ENCODE results near the gene KLHL42.

Gene KLHL42

GRCh38 chr12:27841392-27841882, 61.4 kb downstream of the KLHL42 start:
- H3K4me1 ChIP-seq (ENCODE audit: control insufficient read depth, insufficient read depth, low read length) = no peaks in the 10 kb centered on the region; the same call in 1 of the 2 replicates
- no peak overlapping the region for H3K27ac ChIP-seq (ENCODE audit: extremely low read depth, low read depth, low read length)
- no peak overlapping the region for H3K4me3 ChIP-seq (ENCODE audit: low read depth, low read length)
- POLR2A ChIA-PET = no interaction called here
- peak; percentile 81; the same call in 1 of the 2 replicates for TF ChIP-seq TCF7L2 (IDR thresholded peaks at IDR 0.05; ENCODE audit: borderline replicate concordance, low read depth, low read length)
- TF ChIP-seq ZNF175 (tag by site-specific recombination; IDR thresholded peaks at IDR 0.05) = no peak
- peak; percentile 26; the same call in 1 of the 2 replicates for TF ChIP-seq FEZF1 (tag by site-specific recombination; IDR thresholded peaks at IDR 0.05)
- 0 out of 2 replicates have a peak, but pooled peaks have one; percentile 20 for TF ChIP-seq SP7 (tag by site-specific recombination; IDR thresholded peaks at IDR 0.05)
- TF ChIP-seq, protein P1, sequence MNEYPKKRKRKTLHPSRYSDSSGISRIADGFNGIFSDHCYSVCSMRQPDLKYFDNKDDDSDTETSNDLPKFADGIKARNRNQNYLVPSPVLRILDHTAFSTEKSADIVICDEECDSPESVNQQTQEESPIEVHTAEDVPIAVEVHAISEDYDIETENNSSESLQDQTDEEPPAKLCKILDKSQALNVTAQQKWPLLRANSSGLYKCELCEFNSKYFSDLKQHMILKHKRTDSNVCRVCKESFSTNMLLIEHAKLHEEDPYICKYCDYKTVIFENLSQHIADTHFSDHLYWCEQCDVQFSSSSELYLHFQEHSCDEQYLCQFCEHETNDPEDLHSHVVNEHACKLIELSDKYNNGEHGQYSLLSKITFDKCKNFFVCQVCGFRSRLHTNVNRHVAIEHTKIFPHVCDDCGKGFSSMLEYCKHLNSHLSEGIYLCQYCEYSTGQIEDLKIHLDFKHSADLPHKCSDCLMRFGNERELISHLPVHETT (tag by site-specific recombination; IDR thresholded peaks at IDR 0.05) = no peak
- 0 out of 2 replicates have a peak, but pooled peaks have one; percentile 15 for TF ChIP-seq BCL11A (tag by site-specific recombination; IDR thresholded peaks at IDR 0.05; ENCODE audit: low read depth)
- TF ChIP-seq OSR2 (tag by site-specific recombination; IDR thresholded peaks at IDR 0.05) = peak; percentile 55; the same call in 1 of the 2 replicates
- TF ChIP-seq ZBTB48 (tag by site-specific recombination; IDR thresholded peaks at IDR 0.05) = 0 out of 2 replicates have a peak, but pooled peaks have one; percentile 37
- TF ChIP-seq, protein P2, sequence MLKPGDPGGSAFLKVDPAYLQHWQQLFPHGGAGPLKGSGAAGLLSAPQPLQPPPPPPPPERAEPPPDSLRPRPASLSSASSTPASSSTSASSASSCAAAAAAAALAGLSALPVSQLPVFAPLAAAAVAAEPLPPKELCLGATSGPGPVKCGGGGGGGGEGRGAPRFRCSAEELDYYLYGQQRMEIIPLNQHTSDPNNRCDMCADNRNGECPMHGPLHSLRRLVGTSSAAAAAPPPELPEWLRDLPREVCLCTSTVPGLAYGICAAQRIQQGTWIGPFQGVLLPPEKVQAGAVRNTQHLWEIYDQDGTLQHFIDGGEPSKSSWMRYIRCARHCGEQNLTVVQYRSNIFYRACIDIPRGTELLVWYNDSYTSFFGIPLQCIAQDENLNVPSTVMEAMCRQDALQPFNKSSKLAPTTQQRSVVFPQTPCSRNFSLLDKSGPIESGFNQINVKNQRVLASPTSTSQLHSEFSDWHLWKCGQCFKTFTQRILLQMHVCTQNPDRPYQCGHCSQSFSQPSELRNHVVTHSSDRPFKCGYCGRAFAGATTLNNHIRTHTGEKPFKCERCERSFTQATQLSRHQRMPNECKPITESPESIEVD (tag by site-specific recombination; IDR thresholded peaks at IDR 0.05) = peak; percentile 50; the same call in 1 of the 2 replicates
- CTCF ChIA-PET = interaction anchor here (0.6 kb wide), 1 partner anchor 332 kb away, joined by 3 read pairs; no protein-coding TSS in a partner anchor
- no peaks in the 10 kb centered on the region for H3K36me3 ChIP-seq (ENCODE audit: control insufficient read depth in 2 of 2, insufficient read depth in 1 of 2, low read length in 2 of 2)
- H3K9me3 ChIP-seq (ENCODE audit: control insufficient read depth, insufficient read depth, low read depth, low read length) = no peaks in the 10 kb centered on the region

DNA sequence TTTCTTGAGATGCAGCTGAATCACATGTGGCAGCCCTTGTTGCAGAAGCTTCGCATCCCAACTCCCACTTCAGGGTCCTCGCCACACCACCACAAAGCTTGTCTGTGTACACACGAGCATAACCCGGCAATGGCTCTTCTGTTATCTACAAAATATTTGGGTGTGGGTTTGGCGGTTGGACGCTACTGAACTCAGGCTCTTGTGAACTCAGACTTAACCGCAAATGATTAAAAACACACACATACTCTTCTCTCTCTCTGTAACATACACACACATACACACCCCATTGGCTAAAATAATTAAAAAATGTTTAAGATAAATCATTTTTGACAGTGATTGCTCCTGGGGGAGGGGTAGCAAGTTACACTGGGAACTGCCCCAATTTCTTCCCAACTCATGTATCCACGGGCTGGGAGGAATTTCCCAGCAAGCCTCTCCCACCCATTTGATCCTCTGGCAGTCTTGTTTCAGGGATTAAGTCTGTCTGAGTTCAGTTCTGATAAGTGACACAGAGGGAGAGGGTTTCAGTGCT, 63.7 kb downstream of the KLHL42 start:
- no peak overlapping the region for H3K4me3 ChIP-seq (ENCODE audit: low read depth, low read length)
- no peak overlapping the region for H3K27ac ChIP-seq (ENCODE audit: extremely low read depth, low read depth, low read length)
- CTCF ChIA-PET = interaction anchor here (0.7 to 1.1 kb wide), 2 partner anchors 22 to 1029 kb away, joined by 3 to 4 read pairs; no protein-coding TSS in a partner anchor
- H3K9me3 ChIP-seq (ENCODE audit: control insufficient read depth, insufficient read depth, low read depth, low read length) = no peaks in the 10 kb centered on the region
- TF ChIP-seq ZNF707 (tag by site-specific recombination; IDR thresholded peaks at IDR 0.05) = no peak
- TF ChIP-seq ZNF777 (tag by site-specific recombination; IDR thresholded peaks at IDR 0.05; ENCODE audit: borderline replicate concordance) = no peak
- no peak for TF ChIP-seq ZFHX2 (tag by site-specific recombination; conservative IDR thresholded peaks at IDR 0.05)
- TF ChIP-seq ZNF174 (tag by site-specific recombination; IDR thresholded peaks at IDR 0.05) = no peak
- TF ChIP-seq HOXC10 (CRISPR knock-in tag; IDR thresholded peaks at IDR 0.05) = no peak
- no peak for TF ChIP-seq ZNF830 (tag by site-specific recombination; IDR thresholded peaks at IDR 0.05; ENCODE audit: low read depth)
- TF ChIP-seq ZNF248 (tag by site-specific recombination; IDR thresholded peaks at IDR 0.05) = no peak
- no peak for TF ChIP-seq ZNF660 (tag by site-specific recombination; IDR thresholded peaks at IDR 0.05)
- H3K36me3 ChIP-seq (ENCODE audit: control insufficient read depth in 2 of 2, insufficient read depth in 1 of 2, low read length in 2 of 2) = no peaks in the 10 kb centered on the region
- H3K4me1 ChIP-seq (ENCODE audit: control insufficient read depth, insufficient read depth, low read length) = no peaks in the 10 kb centered on the region; the same call in 1 of the 2 replicates
- POLR2A ChIA-PET = no interaction called here

DNA sequence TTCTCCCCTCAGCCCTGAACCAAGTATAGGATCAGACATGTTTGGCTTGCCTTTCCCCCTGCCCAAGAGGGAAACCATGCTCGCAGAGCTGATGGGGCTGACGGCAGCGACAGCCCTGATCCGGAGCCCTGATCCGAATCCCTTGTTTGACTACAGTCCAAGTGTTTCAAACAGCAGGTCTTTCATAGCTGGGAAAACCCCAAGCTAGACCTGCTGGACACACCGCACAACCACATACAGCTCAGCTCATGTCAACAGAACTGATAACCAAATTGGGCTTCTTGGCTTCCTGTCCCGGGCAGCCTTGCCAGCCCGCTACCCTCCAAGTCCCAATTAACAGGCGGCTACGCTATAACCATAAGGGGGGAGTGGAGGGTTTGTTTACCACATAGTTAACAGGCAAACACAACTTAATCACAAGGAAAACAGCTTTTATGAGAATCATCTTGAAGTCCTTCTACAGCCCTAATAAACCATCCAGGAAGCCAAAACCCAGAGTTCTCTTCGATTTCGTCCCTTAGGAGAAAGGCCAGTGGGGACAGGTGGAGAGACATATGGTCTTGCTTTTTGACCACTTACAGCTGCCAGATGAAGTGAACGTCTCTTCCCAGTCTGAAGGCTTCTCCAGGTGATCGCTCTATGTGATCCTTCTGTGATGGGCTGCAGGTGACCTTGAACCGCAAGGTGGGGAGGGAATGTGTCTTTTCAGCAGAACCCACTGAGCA, 64.5 kb downstream of the KLHL42 start:
- H3K4me1 ChIP-seq (ENCODE audit: control insufficient read depth, insufficient read depth, low read length) = no peaks in the 10 kb centered on the region; the same call in 1 of the 2 replicates
- no peak overlapping the region for H3K27ac ChIP-seq (ENCODE audit: extremely low read depth, low read depth, low read length)
- ChIA-PET CTCF (interaction anchor here (0.7 kb wide), 1 partner anchor 1028 kb away, joined by 3 read pairs; no protein-coding TSS in a partner anchor), POLR2A (no interaction called here)
- no peaks in the 10 kb centered on the region for H3K36me3 ChIP-seq (ENCODE audit: control insufficient read depth in 2 of 2, insufficient read depth in 1 of 2, low read length in 2 of 2)
- H3K9me3 ChIP-seq (ENCODE audit: control insufficient read depth, insufficient read depth, low read depth, low read length) = no peaks in the 10 kb centered on the region
- H3K4me3 ChIP-seq (ENCODE audit: low read depth, low read length) = no peak overlapping the region
- no peak for TF ChIP-seq KLF10 (tag by site-specific recombination; IDR thresholded peaks at IDR 0.05)

Measured in HEK293 (cell line).